ENCODE data around the gene LHFPL3.
A peak's percentile ranks its signal among the peaks of the same experiment; 100 is the strongest.
"Not testable (repeated sequence)": the region's sequence is repeated elsewhere in the genome, so short reads cannot be mapped to it uniquely, and the experiment has no call there.

LHFPL3 gene

DNA sequence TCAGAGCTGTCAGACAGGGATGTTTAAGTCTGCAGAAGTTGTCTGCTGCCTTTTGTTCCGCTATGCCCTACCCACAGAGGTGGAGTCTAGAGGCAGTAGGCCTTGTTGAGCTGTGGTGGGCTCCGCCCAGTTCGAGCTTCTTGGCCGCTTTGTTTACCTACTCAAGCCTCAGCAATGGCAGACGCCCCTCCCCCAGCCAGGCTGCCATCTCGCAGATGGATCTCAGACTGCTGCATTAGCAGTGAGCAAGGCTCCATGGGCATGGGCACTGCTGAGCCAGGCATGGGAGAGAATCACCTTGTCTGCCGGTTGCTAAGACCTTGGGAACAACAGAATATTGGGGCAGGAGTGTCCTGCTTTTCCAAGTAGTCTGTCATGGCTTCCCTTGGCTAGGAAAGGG lies 267.2 kb downstream of the LHFPL3 start:
- DNase-seq (ENCODE audit: low spot score) = not testable (repeated sequence)

DNA sequence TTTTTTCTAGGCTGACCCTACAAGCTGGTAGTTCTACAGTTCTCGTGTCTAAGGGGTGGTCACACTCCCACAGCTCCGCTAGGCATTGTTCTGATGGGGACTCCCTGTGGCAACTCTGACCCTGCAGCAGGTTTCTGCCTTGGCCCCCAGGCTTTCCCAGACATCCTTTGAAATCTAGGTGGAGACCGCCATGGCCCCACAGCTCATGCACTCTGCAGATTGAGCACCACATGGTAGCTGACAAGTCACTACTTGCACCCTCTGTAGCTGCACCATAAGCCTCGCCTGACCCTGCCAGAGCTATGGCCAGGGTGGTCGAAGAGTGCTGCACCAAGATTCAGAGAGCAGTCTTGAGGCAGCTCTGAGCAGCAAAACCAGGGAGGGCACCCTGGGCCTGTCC lies 275.6 kb downstream of the LHFPL3 start:
- no peak for DNase-seq (ENCODE audit: low spot score)

GRCh38 chr7:104604706-104605105 lies 276.3 kb downstream of the LHFPL3 start:
- no peak for DNase-seq (ENCODE audit: low spot score)

- DNase-seq (ENCODE audit: low spot score) = no peak
These were observed 292.9 kb downstream of the LHFPL3 start for GRCh38 chr7:104621321-104621720.

- no peak for DNase-seq (ENCODE audit: low spot score)
These were observed 297.6 kb downstream of the LHFPL3 start for GRCh38 chr7:104625956-104626355.

DNA sequence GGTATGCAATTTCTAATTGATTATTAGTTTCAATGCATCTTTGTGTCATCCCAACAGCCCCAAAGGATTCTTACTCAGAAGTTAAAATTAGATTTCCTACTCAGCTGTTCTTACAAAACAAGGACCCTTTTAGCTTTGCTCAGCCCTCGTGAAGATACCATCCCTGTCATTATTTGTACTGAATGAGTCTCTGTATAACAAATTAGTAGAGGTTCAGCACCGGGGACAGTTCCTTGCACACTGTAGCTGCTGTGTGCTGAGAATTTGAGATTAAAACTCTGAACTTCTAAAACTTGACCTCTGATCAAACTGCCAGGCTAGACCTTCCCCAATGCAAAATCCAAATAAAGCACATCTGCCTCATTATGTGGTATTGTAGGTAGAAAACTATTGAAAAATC lies 299.1 kb downstream of the LHFPL3 start:
- peak; percentile 7 for DNase-seq (ENCODE audit: low spot score)

DNA sequence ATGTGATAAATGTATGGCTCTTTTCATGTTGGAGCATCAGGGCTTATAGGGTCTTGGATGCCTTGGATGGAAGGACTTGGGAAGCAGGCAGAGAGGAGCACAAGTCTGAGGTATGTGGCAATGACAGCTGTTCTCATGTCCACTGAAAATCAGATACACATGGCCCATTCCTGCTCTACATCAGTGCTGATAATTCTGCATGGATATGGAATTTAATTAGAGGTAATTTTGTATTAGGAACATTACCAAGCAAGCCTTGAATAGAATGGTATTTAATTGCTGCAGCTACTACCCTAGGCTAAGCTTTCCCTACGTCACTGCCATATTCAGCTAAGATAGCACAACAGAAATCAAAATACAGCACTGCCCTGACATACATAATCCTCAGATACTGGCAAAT lies 299.6 kb downstream of the LHFPL3 start:
- no peak for DNase-seq (ENCODE audit: low spot score)

DNA sequence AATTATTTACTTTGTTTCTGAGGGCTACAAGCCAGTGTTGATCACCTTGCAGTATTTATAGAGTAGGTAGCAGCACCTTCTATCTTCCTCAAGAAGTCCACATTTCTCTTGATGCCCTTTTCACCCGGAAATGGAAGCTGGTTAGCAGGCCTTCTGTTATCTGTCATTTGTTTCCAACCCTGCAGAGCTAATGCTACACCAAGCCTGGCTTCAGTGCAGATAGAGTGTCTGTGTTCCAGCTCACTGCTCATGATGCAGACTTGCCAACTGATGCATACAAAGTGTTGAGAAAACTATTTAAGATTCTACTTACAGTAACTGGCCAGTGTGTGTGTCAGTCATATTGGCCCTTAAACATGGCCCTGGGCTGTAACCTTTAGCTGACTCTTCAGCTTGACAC lies 301.0 kb downstream of the LHFPL3 start:
- DNase-seq (ENCODE audit: low spot score) = no peak

DNA sequence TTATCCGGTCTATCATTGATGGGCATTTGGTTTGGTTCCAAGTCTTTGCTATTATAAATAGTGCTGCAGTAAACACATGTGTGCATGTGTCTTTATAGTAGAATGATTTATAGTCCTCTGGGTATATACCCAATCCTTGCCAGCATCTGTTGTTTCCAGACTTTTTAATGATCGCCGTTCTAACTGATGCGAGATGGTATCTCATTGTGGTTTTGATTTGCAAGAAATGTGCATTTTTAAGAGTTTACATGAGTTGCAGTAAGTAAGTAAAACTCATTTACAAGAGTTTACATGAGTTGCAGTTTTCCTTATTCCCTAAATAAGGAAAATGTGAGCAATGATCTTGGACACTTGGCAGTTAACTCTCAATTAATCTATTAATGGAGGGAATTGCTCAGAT lies 312.1 kb downstream of the LHFPL3 start:
- DNase-seq (ENCODE audit: low spot score) = no peak

- no peak for DNase-seq (ENCODE audit: low spot score)
These were observed 314.2 kb downstream of the LHFPL3 start for GRCh38 chr7:104642560-104642959.

DNA sequence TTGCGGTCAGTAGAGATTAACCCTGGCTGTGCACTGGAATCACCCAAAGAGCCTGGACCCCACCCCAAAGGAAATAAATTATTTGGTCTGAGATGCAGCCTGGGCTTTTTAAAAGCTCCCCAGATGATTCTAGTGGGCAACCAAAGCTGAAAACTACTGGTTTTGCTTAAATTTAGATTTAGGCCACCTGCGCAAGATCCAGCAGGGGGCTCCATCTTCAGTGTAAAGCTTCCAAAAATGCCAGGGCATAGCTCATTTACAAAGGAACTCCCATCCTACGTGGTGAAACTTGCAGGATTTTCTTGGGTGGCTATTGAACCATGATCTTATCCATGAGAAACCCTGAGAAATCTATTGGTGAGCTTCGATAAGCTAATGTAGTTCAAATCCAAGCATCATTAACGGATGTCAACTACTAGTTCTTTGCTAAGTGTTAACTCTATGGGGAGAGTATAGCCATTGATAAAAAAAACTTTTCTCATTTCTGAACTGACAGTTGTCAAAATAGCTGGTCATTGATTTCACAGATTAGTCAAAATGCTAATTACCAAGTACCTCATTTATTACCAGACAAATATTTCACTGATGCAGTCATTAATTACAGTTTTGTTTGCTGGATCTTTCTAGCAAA lies 315.3 kb downstream of the LHFPL3 start:
- DNase-seq (ENCODE audit: low spot score) = peak; percentile 27

- no peak for DNase-seq (ENCODE audit: low spot score)
These were observed 322.7 kb downstream of the LHFPL3 start for GRCh38 chr7:104650991-104651640.

DNA sequence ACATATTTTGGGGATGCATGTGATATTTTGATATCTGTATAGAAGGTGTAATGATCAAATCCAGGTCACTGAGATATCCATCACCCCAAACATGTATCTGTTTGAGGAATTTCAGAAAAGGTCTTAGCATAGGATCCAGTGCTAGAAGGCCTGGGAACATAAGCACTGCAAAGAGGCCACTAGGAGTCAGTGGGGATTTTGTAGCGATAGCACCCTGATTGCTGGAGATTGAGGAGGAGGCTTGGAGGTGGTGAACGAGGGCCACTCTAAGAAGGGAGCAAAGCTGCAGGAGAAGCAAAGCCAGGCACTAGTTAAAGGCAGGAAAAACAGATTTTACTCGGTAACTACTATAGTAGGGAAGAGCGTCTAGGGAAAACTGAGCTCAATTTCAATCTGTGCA lies 324.0 kb downstream of the LHFPL3 start:
- DNase-seq (ENCODE audit: low spot score) = no peak

GRCh38 chr7:104652865-104653264 lies 324.5 kb downstream of the LHFPL3 start:
- no peak for DNase-seq (ENCODE audit: low spot score)

DNA sequence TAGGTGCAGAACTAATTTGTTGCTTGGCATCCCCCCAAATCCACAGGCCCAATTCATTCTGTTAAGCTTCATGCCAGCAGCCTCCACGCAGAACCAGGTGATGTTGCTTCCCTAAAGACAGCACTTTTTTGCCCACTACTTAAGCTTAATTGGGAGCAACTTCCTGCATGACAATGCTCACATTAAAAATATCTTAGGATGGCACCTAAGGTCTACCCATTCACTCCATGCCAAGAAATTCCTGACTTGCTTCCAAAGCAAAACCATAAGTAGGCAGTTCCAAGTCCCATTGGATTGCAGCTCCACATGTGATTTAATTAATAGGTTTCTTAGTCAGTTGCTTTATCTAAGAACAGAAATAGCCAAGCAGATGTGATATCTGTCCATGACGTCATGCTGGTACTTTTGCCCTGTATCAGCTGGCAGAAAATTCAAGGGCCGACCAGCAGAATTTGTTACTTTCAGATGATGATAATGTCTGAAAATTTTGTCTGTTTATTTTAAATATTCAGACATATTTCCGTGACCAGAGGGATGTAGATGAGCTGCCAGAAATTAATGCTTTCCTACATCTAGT lies 325.5 kb downstream of the LHFPL3 start:
- DNase-seq (ENCODE audit: low spot score) = no peak

- DNase-seq (ENCODE audit: low spot score) = no peak
These were observed 327.2 kb downstream of the LHFPL3 start for GRCh38 chr7:104655592-104655991.

DNA sequence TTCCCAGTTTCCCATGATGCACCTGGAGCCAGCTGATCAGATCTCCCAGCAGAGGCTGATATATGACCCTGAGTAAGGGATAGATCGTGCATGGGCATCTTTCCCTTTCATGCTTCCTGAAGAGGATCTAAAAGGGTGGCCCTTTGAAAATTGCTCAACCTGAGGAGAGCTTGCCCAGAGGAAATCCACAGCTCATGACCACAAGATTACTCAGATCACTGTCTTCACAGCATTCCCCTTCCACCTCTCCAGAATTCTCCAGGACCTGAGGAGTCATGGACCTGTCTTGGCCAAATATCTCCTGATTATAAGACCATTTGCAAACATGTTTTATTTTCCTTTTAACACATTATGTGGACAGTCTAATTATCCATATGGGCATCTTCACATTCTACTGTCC lies 328.1 kb downstream of the LHFPL3 start:
- no peak for DNase-seq (ENCODE audit: low spot score)

DNA sequence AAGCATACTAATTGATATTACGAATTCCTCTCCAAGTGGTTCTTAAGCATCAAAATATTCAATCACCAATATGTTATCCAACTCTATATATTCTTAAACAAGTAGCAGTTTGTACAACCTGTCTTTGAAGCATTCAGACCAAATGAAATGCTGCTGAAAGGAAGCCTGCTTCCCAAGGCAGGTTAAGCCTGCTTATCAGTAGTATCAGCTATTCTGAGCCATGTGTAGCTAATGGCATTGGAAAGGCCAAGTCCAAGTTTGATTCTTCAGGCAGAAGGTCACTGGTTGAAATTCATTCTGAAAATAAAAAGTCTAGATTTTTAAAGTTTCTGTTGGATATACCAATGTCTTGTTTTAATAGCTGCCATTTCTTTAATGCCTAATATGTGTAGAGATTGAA lies 328.7 kb downstream of the LHFPL3 start:
- DNase-seq (ENCODE audit: low spot score) = no peak

DNA sequence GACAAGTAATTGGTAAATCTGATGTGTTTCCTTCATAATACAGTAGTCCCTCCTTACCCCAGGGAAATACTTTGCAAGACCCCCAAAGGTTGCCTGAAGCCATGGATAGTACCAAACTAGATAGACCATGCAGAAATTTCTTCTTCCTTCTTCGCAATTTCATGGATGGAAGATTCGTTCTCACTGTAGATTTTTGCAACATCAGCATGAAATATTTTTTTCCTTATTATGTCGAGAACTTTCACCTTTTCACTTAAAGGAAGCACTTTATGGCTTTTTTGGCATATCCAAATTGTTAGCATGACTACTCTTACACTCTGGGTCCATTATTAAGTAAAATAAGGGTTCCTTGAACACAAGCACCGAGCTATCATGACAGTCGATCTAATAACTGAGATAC lies 333.2 kb downstream of the LHFPL3 start:
- DNase-seq (ENCODE audit: low spot score) = no peak

DNA sequence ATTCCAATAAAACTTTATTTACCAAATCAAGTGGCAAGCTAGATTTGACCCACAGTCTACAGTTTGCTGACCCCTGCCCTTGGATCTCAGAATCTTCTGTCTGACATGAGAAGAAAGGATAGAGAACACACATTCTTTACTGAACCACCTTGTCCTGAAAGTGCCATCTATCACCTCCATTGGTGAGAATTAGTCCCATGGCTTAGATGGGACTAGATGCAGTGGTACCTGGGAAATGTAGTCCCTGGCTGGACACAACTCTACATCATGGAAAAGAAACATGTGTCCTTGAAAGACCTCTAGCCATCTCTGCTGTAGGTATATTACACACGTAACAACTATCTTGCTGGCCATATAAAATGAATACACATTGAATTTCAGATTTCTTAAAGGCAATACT lies 336.2 kb downstream of the LHFPL3 start:
- no peak for DNase-seq (ENCODE audit: low spot score)

DNA sequence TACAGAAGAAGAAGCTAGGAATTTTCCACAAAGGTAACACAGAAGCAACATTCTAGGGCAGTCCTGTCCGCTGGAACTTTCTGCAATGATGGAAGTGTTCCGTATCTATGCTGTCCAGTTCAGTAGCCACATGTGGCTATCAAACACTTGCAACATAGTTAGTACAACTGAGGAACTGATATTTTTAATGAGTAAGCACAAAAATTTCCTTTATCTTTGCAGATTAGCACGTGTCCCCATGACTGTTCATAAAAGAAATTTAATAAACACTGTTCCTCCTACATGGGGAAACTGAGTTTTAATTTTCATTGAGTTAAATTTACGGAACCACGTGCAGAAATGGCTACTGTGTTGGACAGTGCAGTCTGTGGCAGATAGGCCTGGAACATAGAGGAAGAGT lies 349.2 kb downstream of the LHFPL3 start:
- no peak for DNase-seq (ENCODE audit: low spot score)

- DNase-seq (ENCODE audit: low spot score) = no peak
These were observed 350.7 kb downstream of the LHFPL3 start for GRCh38 chr7:104679085-104679484.

DNA sequence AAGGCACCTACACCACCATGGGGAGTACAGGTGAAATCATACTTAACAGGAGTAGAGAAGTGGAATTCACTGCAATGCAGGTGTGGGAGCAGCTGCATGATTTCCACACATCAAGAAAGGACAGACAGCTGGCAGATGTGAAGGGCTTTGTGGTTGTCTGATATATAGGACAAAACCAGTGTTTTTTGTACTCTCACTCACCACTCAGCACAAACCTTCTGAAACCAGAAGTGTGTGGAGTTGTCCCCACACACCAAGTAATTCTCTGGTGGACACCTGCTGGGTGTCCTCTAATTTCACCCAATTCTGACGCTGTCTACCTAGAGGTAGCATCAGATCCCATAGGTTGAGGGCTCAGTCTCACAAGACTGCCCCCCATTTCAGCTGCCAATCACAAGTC lies 357.9 kb downstream of the LHFPL3 start:
- no peak for DNase-seq (ENCODE audit: low spot score)

GRCh38 chr7:104694710-104695109 lies 366.3 kb downstream of the LHFPL3 start:
- no peak for DNase-seq (ENCODE audit: low spot score)

Measured in AG08396 (cell line).